Glomerular visceral epithelial cell (primary cell): ENCODE results near the gene CAPN13.

ENCODE experiments used
- DNase-seq: peaks from one replicate; pipeline ENCODE4 v3.0.0-alpha.2; 2016; ENCODE audit errors: extremely low spot score

The CAPN13 gene

DNA sequence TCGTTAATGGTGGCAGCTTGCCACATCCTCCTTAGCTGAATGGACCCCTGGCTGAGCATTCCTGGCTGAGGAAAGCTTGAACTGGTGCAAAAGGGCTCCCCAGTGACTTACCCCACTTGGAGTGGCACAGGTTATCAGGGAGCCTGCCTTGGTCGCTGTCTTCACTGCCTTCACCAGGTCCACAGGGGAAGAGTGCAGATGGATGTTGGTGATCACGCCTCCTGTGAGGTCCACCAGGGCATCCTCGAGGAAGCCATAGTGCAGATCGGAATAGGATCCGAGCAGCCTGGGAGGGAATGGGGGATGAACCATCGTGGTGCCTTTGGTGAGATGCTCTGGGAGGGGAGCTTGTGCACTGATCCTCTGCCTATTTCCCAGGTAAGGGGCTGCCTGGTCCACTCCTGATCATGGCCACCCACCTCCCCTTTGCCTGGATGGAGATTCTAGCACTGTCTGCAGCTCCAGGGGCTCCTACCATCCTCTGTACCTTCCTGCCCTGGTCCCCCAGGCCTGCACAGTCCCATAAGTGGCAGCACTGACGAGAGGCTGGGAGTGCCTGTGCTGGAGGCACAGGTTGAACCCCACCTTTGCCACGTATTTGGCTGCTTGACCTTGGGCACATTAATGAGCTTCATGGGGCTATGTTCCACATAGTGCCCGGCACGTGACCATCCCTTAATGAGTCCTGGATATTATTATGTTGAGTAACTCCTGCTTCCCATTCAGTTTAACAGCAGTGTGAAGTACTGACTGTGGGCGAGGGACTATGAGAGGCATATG, 43.0 kb downstream of the CAPN13 start:
- DNase-seq = no peak

GRCh38 chr2:30763151-30763660, 44.0 kb downstream of the CAPN13 start:
- DNase-seq = no peak

DNA sequence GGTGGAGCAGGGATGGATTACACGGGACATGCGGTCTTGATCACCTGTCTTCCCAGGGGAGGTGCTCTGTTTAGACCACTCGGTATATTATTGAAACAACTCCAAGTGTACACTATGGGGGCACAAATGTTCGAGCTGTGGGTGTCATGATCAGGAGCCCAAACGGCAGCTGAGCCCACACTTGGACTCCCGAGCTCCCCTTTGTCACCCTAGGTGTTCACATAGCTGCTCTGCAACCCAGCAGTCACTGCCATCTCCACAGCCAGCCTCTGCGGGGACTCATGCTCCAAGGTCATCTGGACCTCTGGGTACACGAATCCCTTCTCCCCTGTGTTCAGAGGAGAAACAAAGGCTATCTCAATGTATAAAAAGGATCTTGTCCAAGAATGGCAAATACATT, 46.0 kb downstream of the CAPN13 start:
- DNase-seq = no peak

- no peak for DNase-seq
Measured at GRCh38 chr2:30759481-30759880, 47.8 kb downstream of the CAPN13 start.

DNA sequence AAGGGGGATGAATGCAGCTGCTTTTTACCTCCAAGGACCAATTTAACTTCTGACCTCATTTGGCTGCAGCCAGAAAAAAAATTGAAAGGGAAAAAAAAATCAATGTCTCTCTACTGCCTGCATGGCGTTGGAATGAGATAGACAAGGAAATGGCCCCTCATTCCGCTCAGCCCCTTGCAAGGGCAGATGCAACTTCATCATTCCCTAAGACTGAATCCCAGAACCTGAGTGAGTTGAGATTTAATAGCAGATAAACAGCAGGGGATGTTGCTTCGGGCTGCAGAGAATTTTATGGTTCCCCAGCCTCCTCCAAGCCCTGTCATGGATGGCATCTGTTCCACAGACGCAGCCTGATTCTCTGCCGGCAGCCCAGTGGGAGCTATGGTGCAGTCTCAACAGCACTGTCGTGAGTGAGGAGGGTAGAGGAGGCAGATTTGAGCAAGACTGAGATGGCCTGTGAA, 49.0 kb downstream of the CAPN13 start:
- no peak for DNase-seq

- no peak for DNase-seq
Measured at GRCh38 chr2:30757749-30758148, 49.5 kb downstream of the CAPN13 start.

DNA sequence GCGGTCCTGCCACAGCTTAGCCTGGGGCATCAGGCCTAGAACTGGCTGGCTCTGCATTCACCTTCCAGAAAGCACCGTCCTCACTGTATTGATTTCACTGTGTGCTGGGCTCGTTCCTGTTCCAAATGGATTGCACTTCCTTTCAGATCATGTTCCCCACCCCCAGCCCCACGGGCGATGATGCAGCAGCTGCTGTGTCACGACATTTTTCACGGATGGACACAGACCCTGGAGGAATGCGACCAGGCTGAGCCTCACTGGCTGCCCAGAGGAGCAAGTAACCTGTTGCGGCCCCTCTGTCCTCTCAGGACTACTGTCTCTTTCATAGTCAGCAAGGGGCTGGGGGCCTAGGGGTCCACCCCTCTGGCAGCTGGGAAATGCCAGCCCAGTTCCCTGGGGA, 50.3 kb downstream of the CAPN13 start:
- DNase-seq = no peak

DNA sequence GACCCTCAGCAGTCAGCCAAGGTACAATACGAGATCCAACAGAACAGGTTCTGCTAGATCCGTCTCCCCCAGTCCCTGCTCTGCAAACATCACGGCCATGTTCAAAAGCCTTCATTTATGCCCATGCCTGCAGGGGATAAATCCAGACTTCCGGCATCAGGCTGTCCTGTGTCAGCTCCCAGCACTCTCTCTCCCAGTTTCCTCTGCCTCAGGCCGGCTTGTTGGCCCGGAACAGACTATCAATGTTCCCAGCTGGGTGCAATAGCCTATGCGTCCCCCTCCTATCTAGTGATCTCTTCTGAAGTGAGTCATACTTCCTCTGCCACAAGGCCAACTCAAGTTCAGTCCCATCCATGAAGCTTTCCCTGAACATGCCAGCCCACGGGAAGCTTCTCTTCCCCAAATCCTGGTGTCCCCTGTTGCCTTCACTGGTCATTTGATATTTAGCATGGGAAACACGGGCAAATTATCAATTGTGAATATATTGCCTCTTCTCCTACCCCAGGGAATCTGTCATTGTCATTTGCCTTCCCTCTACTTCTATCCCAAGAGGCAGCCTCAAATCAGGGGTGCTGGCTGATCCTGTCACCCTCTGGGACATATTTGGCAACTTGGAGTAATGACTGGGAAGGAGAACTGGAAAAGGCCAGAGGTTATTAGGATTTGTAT, 51.1 kb downstream of the CAPN13 start:
- no peak for DNase-seq

DNA sequence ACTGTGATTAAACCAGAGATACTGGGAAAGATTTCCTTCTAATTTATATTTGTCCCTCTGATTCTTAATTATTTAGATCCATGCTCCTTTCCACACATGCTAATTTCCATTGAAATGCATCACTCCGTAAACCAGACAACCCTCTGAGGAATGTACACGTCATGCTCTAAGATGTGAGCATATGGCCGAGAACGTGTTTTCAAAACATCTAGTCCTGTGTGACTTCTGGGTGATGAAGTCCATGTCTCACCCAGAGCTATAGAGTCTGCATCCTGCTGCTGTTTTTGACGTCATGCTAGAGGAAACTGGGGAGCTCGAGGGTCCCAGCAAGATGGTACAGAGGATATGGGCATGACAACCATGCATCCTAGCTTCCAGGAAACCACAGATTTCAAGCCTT, 53.6 kb downstream of the CAPN13 start:
- DNase-seq = no peak

GRCh38 chr2:30752811-30753210, 54.4 kb downstream of the CAPN13 start:
- DNase-seq = no peak

GRCh38 chr2:30747206-30747605, 60.0 kb downstream of the CAPN13 start:
- no peak for DNase-seq

DNA sequence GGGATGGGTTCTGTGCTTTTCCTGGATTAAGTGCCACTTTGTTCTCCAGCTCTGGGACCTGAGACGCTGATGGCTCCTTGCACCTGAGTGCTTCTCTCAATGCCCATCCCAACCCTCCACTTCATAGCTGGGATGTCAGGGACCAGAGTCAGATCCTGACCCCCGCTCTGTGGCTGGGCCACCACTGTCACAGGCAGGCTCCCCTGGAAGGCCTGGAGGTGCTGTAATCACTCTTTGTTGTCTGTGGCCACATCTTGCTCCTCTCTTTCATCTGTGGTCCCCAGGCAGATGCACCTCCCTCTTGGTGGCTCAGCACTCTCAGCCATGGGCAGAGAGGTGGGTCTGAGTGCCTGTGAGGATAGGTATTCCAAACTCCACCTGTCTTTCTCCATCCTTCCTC, 62.4 kb downstream of the CAPN13 start:
- no peak for DNase-seq

DNA sequence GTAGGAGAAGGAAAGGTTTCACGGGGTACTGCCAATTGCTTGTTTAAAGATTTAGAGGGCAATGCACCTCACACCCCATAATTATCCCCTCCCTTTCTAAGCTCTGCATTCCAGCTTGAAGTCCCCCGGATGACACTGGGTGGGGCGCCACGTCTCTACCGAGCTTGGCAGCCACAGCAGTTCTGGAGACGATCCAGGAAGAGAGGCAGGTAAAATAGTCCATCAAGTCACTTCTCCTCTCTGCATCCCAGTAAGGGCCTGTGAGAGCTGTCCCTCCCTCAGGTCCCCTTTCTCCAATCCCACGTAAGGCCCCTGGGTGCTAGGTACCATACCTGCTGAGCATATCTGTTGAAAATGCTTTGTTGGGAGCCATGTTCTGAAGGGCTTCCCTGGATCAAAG, 65.7 kb downstream of the CAPN13 start:
- no peak for DNase-seq

- no peak for DNase-seq
Measured at GRCh38 chr2:30738141-30738911, 68.9 kb downstream of the CAPN13 start.

- DNase-seq = no peak
Measured at GRCh38 chr2:30737326-30737610, 70.0 kb downstream of the CAPN13 start.

GRCh38 chr2:30736461-30737325, 70.6 kb downstream of the CAPN13 start:
- DNase-seq = no peak

GRCh38 chr2:30733876-30734520, 73.2 kb downstream of the CAPN13 start:
- no peak for DNase-seq

DNA sequence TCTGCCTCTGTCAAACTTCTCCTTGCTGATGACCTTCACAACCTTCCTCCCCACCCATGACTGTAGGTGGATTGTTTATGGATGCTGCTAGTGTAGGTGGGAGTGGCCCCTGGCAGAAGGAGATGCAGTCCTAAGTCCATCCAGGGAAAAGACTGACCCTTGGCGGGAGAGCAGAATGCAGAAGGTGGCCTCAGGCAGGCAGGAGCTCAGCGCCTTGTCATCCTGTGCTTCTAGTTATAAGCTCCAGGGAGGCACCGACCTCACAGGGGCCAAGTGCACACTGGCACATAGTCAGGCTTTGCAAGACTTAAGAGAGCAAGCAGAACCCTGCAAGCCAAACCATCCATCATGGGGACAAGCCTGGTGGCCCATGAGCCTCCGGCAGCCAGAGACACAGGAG, 74.4 kb downstream of the CAPN13 start:
- no peak for DNase-seq

GRCh38 chr2:30732376-30732775, 74.9 kb downstream of the CAPN13 start:
- DNase-seq = no peak

DNA sequence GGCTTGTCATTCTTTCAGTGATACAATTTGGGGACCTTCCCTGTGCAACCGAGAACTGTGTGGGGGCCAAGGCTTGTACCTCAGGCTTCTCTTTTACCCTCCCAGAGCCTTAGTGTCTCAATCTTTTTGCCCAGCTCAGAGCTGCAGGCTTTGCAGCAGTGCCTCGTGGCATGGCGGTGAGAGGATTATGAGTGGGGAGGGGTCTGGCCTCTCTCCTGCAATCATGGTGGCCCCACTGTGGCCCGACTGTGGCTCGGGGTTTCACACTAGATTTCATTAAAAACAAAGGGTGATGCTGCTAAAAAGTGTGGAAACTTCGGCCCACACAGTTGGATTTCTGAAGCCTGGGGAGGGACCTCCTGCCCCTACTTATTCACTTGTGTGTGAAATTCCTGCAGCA, 75.5 kb downstream of the CAPN13 start:
- DNase-seq = no peak
